ENCODE results near the gene PSTK.

Gene PSTK

DNA sequence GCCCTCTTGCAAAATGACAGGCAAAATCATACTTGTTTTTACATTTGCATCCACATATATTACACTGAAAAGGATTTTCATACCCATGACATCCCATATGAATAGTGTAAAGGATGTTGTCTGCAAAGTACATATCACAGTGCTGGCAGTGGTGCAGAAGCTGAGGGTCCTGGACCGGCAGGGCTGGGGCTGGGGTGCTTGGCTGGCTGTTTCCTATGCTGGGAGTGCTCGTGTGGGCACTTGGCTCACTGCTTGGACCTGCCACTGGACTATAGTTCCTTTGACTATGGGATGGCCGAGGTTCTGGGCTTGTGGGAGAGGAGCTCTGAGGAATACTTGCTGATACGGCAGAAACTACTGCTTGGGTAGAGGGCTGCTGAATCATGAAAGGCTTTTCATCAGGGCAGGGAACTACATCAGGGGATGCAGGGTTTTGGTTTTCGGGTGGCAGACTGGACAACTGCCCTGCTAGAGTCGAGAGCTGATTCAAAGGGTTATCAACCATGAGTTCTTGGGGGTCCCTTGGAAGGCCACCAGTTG, 13.7 kb downstream of the PSTK start:
- no peak for DNase-seq

DNA sequence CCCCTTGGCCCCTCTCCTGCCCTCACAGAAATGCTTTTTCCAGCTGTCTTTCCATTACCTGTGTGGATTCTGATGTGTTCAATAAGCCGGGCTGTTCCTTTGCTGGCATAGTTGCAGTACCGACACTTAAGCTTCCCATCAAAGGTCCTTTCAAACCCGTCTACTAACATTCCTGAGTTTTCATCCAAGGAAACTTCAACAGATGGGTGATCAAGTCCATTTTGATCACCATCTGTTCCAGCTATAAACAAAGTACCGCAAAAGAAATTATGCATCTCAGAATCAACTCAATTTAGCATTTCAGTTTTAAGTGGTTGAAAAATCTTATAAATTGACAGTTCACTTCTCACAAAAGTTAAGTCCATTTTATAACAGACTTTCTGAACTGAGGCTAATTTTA, 15.7 kb downstream of the PSTK start:
- no peak for DNase-seq

GRCh38 chr10:122997864-122998263, 17.7 kb downstream of the PSTK start:
- DNase-seq = no peak

- DNase-seq = no peak
Measured at GRCh38 chr10:122998360-122998917, 18.2 kb downstream of the PSTK start.

DNA sequence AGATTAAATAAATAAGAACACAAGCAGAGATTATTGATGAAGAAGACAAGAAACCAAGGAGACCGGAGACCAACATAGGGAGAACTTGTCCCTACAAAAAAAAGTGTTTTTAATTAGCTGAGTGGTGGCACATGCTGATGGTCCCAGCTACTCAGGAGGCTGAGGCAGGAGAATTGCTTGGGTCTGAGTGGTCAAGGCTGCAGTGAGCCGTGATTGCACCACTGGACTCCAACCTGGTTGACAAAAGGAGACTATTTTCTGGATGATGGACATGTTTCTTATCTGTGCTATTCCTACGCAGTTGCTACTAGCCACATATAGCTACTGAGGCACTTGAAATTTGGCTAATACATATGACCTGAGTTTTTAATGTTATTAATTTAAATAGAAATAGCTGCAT, 18.7 kb downstream of the PSTK start:
- no peak for DNase-seq

DNA sequence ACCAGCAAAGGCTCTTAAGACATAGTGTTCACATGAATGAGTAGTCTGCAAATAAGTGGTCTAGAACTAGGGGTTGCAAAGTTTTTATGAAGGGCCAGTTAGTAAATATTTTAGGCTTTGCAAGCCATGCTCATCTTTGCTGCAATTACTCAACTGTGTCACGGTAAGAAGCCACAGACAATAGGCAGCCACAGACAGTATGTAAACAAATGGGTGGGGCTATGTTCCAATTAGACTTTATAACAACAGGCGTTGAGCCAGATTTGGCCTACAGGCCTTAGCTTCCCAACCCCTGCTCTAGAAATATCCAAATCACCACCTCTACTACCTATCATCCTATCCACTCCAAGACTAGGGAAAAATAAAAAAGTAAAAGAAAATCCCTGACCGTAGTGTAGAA, 19.1 kb downstream of the PSTK start:
- DNase-seq = peak; percentile 55

- DNase-seq = no peak
Measured at GRCh38 chr10:123000155-123000554, 20.0 kb downstream of the PSTK start.

DNA sequence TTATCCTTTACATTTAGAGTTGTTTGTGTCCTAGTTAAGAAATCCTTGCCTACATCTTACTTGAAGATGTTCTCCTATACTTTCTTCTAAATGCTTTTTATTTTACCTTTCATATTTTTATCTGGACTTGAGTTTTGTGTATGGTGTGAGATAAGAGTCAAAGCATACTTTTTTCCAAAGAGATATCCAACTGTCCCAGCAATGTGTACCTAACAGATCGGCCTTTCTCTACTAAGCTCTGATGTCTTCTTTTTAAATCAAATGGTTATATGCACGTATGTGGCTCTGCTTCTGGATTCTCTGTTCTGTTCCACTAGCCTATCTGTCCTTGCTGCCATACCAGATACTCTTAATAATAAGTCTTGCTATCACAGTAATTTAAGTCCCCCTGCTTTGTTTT, 21.2 kb downstream of the PSTK start:
- DNase-seq = no peak

GRCh38 chr10:123004298-123004697, 24.1 kb downstream of the PSTK start:
- no peak for DNase-seq

DNA sequence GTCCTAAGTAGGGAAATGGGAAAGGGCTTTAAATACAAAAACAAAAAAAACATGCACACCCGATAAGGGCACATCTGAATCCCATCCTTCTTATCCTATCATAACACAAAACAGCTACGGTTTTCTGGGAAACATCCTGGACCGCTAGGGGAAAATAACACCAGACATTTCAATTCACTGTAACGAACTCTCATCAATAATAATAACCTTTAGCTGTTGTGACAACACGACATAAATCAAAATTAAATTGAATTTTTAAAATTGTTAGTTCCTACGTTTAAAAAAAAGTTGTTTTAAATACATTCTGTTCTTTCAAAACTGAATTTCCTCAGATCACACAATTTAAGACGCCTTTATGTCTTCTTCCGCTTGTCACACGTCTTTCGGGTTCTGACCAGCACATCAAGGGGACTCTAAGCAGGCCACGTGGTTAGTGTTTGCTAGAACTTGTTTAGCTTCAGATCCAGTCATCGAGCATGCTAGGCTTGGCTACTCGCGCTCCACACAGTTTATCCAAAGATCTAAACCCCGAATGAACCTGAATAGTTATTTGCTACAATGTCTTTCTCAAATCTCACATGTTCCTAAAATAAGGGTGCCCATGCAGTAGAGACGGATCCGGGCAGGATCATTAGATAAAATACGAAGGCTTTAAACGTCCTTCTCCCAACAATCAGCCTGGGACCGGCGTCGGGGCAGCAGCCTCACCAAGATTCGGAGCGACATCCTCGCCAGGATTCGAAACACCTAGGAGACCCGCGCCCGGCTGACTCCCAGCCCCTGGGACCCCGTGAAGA, 27.6 kb downstream of the PSTK start:
- DNase-seq = no peak

DNA sequence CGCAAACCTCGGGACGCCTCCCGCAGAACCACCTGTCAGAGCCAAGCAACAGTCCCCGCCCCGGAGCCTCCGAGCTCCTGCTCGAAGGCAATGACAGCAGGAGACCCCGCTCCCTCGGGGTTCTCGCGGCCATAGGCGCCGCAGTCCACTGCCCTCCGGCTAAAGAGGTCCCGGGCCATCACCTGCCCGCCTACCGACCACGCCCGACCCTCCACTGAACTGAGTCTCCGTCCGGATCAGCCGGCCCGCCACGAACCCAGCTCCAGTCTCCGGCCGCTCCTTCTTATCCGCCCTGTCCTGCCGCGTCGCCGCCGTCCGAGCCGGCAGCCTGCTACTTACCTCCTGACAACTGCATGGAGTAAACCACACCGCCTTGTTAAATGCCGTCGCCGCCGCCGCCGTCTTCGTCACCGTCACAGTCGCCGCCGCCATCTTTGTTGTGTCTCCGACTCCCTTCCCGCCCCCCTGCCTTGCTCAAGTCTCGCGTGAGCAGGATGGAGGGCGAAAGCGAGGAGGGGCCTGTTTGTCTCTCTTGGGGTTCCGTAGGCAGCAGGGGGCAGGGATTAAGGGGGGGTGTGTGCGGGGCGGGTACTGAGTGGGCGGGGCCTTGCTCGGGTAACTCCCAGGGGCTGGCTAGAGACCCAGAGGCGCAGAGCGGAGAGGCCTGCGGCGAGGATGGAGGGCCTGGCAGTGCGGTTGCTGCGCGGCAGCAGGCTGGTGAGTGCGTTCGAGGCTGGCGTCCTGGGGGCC, 28.3 kb downstream of the PSTK start, which contains the start of the genes ACADSB and IKZF5:
Gene ACADSB, plus strand, starts transcription at position 652 of the 750 bp plus-strand sequence. Its CDS starts 24 bp downstream, at position 676.
Gene IKZF5, minus strand, starts transcription at position 441 of the 750 bp plus-strand sequence. CDS start 10,170 bp downstream, outside the sequence.
- DNase-seq = peak; percentile 43

DNA sequence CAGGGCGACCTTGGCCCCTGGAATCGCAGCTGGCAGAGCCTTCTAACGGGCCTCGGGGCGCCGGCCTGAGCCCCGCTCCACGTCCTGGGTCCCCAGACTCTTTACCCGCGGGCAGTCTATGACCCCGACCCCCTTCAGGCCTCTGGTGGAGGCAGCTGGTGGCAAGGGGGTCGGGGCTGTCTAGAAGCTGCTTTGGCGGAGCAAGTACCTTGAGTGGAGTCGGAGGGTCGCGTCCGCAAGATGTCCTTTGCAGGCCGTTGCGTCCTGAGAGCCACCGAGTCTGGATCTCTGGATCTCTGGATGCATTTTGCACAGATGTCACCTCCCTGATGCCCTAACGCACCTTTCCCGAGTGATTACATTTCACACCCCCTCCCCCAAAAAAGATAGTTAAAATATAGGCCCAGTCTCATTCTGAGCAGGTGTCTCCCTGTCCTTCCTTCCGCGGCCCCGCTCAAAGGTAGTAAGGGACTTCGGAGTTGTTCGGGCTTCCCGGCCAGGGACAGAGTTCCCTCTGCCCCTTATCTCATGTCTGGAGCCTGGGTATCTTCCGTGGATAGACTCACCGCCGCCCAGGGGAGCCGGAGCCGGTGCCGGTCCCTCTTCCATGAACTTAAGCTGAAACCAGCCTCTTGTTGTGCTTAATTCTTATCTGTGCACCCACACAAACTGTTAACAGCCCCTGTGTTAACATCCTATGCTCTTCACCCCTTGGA, 29.1 kb downstream of the PSTK start:
- no peak for DNase-seq

- no peak for DNase-seq
Measured at GRCh38 chr10:123011987-123012386, 31.8 kb downstream of the PSTK start.

- no peak for DNase-seq
Measured at GRCh38 chr10:123013456-123014419, 33.5 kb downstream of the PSTK start.

DNA sequence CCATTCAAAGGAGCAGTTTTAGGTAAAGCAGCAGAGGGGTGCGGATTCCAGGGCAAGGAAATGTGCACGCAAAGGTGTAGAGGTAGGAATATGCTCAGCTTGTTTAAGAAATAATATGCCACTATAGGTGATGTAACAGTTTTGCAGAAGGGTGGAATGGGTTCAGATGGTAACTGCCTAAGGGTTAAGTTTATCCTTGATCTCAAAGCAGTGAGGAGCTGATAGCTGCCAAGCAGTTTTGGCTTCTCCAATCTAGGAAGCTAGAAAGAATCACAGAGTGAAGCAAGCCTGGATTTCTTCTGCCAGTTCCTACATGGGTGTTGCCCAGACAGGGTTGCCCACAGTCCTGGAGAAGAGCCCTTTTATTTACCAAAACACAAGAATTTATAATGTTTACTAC, 34.6 kb downstream of the PSTK start:
- DNase-seq = no peak

DNA sequence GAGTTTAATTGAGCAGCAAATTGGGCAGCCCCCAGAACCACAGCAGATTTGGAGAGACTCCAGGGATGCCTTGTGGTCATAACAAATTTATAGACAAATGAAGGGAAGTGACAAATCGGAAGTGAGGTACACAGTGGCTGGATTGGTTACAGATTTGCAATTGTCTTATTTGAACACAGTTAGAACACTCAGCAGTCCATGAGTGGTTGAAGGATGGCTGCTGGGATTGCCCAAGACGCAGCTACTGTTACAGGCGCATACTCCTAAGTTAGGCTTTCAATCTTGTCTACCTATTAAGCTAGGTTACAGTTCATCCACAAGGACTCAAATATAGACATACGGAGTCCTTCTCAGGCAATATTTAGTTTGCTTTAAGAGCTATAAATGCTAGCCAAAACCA, 36.0 kb downstream of the PSTK start:
- no peak for DNase-seq

DNA sequence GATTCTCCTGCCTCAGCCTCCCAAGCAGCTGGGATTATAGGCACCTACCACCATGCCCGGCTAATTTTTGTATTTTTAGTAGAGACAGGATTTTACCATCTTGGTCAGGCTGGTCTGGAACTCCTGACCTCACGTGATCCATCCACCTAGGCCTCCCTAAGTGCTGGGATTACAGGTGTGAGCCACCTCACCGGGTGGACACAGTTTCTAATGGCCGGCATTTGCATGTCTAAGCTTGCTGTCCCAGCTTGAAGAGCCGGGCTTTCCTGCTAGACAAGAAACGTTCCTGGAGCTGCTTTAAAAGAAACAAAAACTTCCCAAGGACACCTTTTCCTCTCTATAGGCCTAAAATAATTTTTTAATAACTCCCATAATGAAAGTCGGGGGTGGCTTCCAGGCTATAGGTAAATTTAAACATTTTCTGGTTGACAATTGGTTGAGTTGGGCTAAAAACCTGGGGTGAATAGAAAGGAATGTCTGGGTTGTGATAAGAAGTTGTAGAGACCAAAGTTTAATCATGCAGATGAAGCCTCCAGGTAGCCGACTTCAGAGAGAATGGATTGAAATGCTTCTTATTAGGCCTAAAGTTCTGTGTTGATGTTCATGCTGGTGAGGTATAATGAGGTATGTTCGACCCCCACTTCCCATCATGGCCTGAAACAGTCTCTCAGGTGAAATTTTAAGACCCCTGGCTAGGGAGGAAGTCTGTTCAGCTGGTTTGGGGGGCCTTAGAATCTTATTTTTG, 37.4 kb downstream of the PSTK start:
- DNase-seq = no peak

DNA sequence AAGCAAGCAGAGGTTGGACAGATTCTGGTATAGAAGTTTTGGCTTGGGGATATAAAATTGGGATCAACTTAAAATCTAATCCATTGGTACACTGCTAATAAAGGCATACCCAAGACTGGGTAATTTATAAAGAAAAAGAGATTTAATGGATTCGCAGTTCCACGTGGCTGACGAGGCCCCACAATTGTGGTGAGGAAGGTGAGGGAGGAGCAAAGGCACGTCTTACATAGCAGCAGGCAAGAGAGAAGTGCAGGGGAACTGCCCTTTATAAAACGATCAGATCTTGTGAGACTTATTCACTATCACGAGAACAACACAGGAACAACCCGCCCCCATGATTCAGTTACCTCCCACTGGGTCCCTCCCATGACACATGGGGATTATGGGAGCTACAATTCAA, 38.3 kb downstream of the PSTK start:
- DNase-seq = no peak

- DNase-seq = no peak
Measured at GRCh38 chr10:123019264-123019663, 39.1 kb downstream of the PSTK start.

DNA sequence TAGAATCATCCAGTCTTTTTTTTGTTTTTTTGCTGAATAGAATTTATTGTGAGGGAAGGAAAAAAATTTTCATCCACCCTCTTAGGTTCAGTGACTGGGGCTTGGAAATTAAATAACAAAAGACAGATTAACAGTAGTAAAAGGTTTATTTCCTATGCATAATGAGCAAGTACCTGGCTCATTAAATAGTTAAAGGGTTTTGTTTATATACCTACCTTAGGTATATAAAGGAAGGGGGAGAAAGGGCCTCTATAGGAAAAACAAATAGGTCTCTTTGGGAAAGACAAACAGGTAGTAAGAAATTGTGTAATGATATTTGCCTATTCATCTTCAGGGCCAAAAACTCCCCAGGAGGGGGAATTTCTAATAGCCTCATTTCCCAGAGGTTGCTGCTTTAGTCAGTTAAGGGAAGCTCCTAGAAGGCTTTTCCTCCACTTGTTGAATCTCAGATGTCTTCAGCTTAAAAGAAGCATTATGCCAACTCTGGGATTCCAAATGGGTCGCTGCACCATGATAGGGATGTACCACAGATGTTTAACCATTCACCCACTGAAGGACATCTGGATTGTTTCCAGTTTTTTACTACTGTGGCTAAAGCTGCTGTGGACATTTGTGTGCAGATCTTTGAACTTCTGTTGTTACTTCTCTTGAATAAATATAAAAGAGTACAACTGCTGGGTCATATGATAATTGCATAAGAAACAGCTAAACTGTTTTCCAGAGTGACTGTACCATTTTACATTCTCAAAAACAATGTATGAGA, 39.9 kb downstream of the PSTK start:
- DNase-seq = no peak

Measured in NCI-H2029 treated with DMSO at 0.1 percent for 48 hours (cell line).